SJSA1 (cell line): ENCODE results near the gene R3HDM1. TPM values are rescaled to one million over a fixed set of nuclear protein-coding genes. Genes with fewer than 3 reads are reported as not detected.
"Not testable (repeated sequence)": the region's sequence is repeated elsewhere in the genome, so short reads cannot be mapped to it uniquely, and the experiment has no call there.

Experiments
- DNase-seq, 2 experiments: peaks; one replicate each; pipeline ENCODE4 v3.0.0-alpha.2; 2015 to 2020; ENCODE audit warnings: low spot score in 2 of 2, low read depth in 1 of 2
- H3K27ac ChIP-seq: fragments of 250-450 bp; sonication (Bioruptor Pico); 2 replicates; pipeline ENCODE4 v1.5.1; 2020; ENCODE audit warnings: mild to moderate bottlenecking, moderate library complexity
- H3K27me3 ChIP-seq: fragments of 250-450 bp; sonication (Bioruptor Pico); replicated peaks from 2 replicates; pipeline ENCODE4 v1.5.1; 2020; ENCODE audit warnings: mild to moderate bottlenecking, moderate library complexity
- H3K36me3 ChIP-seq: fragments of 250-450 bp; sonication (Bioruptor Pico); 2 replicates; pipeline ENCODE4 v1.5.1; 2020; ENCODE audit warnings: mild to moderate bottlenecking
- H3K4me1 ChIP-seq: fragments of 250-450 bp; sonication (Bioruptor Pico); replicated peaks from 2 replicates; pipeline ENCODE4 v1.6.1; 2021; ENCODE audit warnings: mild to moderate bottlenecking
- H3K4me3 ChIP-seq: fragments of 250-450 bp; sonication (Bioruptor Pico); 2 replicates; pipeline ENCODE4 v1.5.1; 2020; ENCODE audit warnings: mild to moderate bottlenecking
- H3K9me3 ChIP-seq: fragments of 250-450 bp; sonication (Bioruptor Pico); replicated peaks from 2 replicates; pipeline ENCODE4 v1.5.1; 2020; ENCODE audit warnings: mild to moderate bottlenecking
- total RNA-seq: library from RNA; depleted of rRNA; stranded (reverse); fragments of >200 nt; shearing (Covaris generic); gene quantifications from 2 replicates; pipeline ENCODE4 v1.2.3, GENCODE V29; 2014; rRNA removed

The R3HDM1 gene
- 7.0 and 8.8 TPM in 2 replicates for total RNA-seq

DNA sequence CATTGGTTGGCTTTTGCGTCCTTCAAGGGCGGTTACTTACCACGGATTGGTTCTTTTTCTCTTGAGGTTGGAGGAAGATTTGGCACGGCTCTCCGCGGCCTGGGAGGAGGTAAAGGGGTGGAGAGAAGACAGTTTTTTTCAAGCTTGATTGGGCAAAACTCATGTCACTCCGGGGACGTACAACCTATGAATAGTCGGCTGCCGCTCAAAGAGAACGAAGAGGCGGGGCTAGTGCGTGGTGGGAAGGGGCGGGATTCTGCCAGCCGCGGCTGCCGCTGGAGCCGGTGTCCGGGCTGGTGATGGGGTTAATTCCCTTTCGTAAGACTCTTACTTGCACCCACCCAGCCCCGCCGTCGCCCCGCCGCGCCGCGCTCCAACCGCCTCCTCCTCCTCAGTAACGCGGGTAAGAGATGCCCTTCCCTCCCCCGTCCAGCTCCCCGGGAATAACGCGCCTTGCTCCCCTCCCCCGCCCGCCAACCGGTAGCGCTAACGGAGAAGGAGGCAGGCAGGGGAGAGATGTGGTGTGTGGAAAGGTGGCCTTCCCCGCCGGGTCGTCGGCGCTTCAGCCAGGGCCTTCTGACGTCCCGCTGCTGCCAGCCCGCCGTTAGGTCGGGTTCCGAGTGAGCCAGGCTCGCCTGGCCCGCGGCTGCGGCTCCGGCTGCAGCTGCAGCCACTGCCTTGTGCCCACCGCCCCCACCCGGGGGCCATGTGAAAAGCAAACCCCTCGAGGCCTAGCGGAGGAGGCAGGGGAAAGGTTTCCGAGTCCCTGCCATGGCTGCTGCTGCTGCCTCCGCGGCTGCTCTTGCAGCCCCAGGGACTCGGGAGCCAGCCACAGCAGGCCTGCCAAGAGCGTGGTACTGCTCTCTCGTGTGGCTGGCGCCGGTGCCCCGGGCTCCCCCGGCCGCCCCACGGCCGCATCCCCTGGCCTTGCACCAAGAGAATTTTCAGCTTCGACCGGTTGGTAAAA is at the start of gene R3HDM1:
Gene R3HDM1 (plus strand): TSS at position 254 of the 967 bp plus-strand sequence. CDS start 73,362 bp downstream, outside the sequence.
- Histone ChIP-seq H3K4me1 (peaks cover 5% of the 10 kb centered on the region; the same call in 1 of the 2 replicates), H3K27me3 (no peaks in the 10 kb centered on the region), H3K4me3 (peak within 1 kb of the TSS; percentile 81), H3K36me3 (peaks cover 4% of the 10 kb centered on the region; the same call in 1 of the 2 replicates), H3K9me3 (no peaks in the 10 kb centered on the region), H3K27ac (peak within 1 kb of the TSS; percentile 79)
- peak; percentile 99 to 100 for DNase-seq

DNA sequence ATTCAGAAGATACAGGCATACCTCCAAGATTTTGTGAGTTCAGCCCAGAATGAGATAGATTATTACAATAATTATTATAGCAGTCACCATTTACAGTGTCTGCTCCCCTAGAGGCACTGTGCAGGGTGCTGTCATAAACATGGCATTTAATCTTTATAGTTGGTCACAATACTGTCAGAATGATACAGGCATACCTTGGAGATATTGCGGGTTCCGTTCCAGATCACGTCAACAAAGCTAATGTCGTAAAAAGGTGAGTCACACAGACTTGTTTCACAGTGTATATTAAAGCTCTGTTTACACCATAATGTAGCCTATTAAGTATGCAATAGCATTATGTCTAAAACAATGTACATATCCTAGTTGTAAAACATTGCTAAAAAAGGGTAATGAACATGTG is 45.8 kb upstream of the R3HDM1 start:
- Histone ChIP-seq H3K36me3 (0 out of 2 replicates have a peak, but pooled peaks cover 7% of the 10 kb centered on the region), H3K27ac (no peak overlapping the region), H3K4me1 (no peaks in the 10 kb centered on the region), H3K27me3 (no peaks in the 10 kb centered on the region), H3K4me3 (no peak overlapping the region), H3K9me3 (no peaks in the 10 kb centered on the region)
- DNase-seq, result no peak

DNA sequence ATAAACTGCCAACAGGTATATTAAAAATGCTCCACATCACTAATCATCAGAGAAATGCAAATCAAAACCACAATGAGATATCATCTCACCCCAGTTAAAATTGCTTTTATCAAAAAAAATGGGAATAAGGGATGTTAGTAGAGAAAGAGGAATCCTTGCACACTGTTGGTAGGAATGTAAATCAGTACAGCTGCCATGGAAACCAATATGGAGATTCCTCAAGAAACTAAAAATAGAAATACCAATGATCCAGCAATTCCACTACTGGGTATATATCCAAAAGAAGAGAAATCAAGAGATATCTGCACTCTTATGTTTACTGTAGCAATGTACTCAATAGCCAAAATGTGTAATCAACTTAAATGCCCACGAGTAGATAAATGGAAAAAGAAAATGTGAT is 40.9 kb upstream of the R3HDM1 start:
- Histone ChIP-seq H3K4me1 (no peaks in the 10 kb centered on the region), H3K36me3 (0 out of 2 replicates have a peak, but pooled peaks cover 4% of the 10 kb centered on the region), H3K4me3 (no peak overlapping the region), H3K9me3 (no peaks in the 10 kb centered on the region), H3K27ac (no peak overlapping the region), H3K27me3 (no peaks in the 10 kb centered on the region)
- no peak for DNase-seq

DNA sequence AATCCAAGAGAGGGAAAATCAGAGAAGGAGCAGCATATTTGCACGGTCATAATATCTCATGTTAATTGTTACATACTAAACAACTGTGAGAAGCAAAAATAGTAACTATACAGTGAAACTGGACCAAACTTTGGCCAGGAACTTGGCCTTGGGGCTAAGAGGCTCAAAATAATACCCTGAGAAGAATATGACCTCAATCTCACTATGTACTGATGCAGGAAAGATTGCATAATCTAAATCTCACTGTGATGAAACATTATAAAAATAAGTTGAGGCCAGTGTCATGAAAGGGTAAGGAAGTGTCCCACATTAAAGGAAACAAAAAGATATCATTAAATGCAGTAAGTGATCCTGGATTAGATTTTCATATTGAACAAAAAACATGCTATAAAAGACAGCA is 36.8 kb upstream of the R3HDM1 start:
- Histone ChIP-seq H3K4me1 (no peaks in the 10 kb centered on the region), H3K4me3 (no peak overlapping the region), H3K36me3 (0 out of 2 replicates have a peak, but pooled peaks cover 1% of the 10 kb centered on the region), H3K9me3 (no peaks in the 10 kb centered on the region), H3K27me3 (no peaks in the 10 kb centered on the region), H3K27ac (no peak overlapping the region)
- no peak for DNase-seq

DNA sequence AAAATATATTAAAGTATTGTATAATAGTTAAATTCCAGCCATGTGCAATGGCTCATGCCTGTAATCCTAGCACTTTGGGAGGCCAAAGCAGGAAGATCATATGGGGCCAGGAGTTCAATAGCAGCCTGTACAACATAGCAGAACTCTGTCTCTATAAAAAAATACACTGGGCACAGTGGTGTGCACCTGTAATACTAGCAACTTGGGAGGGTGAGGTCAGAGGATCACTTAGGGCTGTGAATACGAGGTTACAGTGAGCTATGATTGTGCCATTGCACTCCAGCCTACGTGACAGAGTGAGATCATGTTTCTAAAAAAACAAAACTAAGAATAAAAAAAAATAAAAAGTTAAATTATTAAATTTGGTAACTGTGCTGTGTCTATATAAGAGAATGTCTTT is 36.4 kb upstream of the R3HDM1 start:
- DNase-seq, result no peak
- Histone ChIP-seq H3K9me3 (no peaks in the 10 kb centered on the region), H3K36me3 (0 out of 2 replicates have a peak, but pooled peaks cover 4% of the 10 kb centered on the region), H3K4me1 (no peaks in the 10 kb centered on the region), H3K27ac (no peak overlapping the region), H3K27me3 (no peaks in the 10 kb centered on the region), H3K4me3 (no peak overlapping the region)

DNA sequence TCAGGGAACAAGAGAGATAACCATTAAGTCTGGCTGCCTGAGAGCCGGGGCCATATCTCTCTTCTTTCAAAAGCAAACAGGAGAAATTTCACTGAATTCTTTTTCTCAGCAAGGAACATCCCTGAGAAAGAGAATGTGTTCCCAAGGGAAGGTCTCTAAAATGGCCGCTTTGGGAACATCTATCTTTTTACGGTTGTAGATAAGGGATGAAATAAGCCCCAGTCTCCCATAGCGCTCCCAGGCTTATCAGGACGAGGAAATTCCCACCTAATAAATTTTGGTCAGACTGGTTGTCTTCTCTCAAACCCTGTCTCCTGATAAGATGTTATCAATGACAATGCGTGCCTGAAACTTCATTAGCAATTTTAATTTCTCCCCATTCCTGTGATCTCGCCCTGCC is 32.7 kb upstream of the R3HDM1 start:
- not testable (repeated sequence) for H3K9me3 ChIP-seq, H3K27me3 ChIP-seq, H3K4me1 ChIP-seq, H3K36me3 ChIP-seq, H3K27ac ChIP-seq, H3K4me3 ChIP-seq, DNase-seq

DNA sequence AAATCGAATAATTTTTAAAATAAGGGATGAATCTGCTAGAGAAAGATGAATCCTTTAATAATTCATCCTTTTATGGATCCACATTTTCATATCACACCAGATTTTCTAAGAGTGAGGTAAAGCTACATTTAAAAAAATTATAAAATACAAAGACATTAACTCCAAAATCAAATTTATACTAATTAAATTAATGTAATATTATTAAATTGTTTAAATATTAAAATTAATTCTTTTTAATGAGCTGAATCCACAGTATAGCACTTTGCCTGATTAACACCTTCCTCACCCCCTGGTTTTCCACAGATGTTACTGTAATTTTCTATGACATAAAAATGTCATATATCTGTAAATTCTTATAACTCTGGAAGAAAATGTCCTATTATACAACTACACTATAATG is 26.5 kb upstream of the R3HDM1 start:
- no peaks in the 10 kb centered on the region for H3K27me3 ChIP-seq
- no peaks in the 10 kb centered on the region for H3K36me3 ChIP-seq
- DNase-seq, result no peak
- H3K4me1 ChIP-seq, result no peaks in the 10 kb centered on the region
- no peak overlapping the region for H3K27ac ChIP-seq
- H3K4me3 ChIP-seq, result no peak overlapping the region
- no peaks in the 10 kb centered on the region for H3K9me3 ChIP-seq

DNA sequence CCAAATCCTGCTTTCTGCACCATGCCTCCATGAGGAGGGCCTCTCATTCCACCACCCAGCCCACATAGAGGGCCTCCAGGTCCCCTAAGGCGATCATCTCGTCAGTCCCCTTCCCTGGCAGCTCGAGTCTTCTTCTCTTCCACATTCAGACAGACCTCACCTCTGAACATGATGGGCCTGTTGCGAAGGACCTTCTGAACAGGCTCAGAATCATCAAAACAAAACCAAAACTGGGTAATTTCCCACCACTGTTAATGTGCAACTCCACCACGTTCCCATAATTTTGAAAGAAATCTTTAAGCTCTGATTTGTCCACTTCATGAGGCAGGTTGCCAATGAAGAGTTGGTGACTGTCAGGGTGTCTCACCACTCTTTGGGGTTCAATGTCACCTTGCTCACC is 20.7 kb upstream of the R3HDM1 start:
- Histone ChIP-seq H3K36me3 (no peaks in the 10 kb centered on the region), H3K9me3 (no peaks in the 10 kb centered on the region), H3K27ac (no peak overlapping the region), H3K27me3 (no peaks in the 10 kb centered on the region), H3K4me1 (no peaks in the 10 kb centered on the region), H3K4me3 (no peak overlapping the region)
- DNase-seq, result no peak

DNA sequence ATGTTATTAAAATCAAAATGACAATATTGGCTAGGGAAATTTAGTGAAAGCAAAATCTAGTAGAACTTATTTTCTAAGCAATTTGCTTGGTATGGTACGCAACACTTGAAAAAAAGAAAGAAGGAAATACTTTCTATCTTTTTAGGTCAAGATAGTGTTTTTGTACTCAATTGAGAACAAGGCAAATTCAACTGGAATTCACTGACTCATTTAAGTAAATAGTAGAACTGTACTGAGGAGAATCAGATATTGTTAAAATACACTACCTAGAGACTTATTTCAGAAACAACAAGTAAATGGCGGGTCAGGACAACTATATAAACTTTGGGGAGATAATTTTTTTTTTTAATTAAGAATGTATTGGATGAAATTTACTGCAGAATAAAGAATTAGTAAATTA is 19.2 kb upstream of the R3HDM1 start:
- Histone ChIP-seq H3K4me3 (no peak overlapping the region), H3K36me3 (no peaks in the 10 kb centered on the region), H3K4me1 (no peaks in the 10 kb centered on the region), H3K9me3 (no peaks in the 10 kb centered on the region), H3K27ac (no peak overlapping the region), H3K27me3 (no peaks in the 10 kb centered on the region)
- no peak for DNase-seq

DNA sequence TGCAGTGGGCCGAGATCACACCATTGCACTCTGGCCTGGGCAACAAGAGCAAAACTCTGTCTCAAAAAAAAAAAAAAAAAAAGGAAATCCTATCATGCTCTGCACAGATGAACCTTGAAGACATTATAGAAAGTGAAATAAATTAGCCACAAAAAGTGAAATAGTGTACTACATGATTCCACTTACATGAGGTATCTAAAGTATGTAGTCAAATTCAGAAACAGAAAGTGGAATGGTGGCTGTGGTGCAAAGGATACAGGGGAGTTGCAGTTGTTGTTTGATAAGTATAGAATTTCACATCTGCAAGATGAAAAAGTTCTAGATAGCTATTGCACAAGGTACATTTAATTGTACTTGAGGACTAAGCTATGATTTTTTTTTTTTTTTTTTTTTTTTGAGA is 5.5 kb upstream of the R3HDM1 start:
- H3K9me3 ChIP-seq, result no peaks in the 10 kb centered on the region; the same call in 1 of the 2 replicates

DNA sequence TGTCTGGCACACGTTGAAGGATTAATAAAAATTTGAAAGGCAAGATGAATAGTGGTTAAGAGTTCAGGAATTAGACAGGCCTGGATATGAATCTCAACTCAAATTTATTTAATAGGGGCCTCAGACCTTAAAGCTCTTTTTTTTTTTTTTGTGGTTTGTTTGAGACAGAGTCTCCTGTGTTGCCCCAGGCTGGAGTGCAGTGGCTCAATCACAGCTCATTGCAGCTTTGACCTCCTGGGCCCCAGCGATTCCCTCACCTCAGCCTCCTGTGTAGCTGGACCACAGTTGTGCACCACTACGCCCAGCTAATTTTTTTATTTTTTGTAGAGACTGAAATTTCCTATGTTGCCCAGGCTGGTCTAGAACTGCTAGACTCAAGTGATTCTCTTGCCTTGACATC is 3.3 kb upstream of the R3HDM1 start:
- Histone ChIP-seq H3K4me1 (peaks cover 5% of the 10 kb centered on the region; the same call in 1 of the 2 replicates), H3K27ac (no peak overlapping the region), H3K36me3 (peaks cover 4% of the 10 kb centered on the region; the same call in 1 of the 2 replicates), H3K27me3 (no peaks in the 10 kb centered on the region), H3K4me3 (no peak overlapping the region), H3K9me3 (no peaks in the 10 kb centered on the region)
- no peak for DNase-seq

More for the DNA sequence above, 5.5 kb upstream of the R3HDM1 start:
- Histone ChIP-seq H3K4me1 (0 out of 2 replicates have a peak, but pooled peaks cover 5% of the 10 kb centered on the region), H3K4me3 (no peak overlapping the region), H3K36me3 (no peaks in the 10 kb centered on the region), H3K27me3 (no peaks in the 10 kb centered on the region), H3K27ac (no peak overlapping the region)
- DNase-seq, result no peak

DNA sequence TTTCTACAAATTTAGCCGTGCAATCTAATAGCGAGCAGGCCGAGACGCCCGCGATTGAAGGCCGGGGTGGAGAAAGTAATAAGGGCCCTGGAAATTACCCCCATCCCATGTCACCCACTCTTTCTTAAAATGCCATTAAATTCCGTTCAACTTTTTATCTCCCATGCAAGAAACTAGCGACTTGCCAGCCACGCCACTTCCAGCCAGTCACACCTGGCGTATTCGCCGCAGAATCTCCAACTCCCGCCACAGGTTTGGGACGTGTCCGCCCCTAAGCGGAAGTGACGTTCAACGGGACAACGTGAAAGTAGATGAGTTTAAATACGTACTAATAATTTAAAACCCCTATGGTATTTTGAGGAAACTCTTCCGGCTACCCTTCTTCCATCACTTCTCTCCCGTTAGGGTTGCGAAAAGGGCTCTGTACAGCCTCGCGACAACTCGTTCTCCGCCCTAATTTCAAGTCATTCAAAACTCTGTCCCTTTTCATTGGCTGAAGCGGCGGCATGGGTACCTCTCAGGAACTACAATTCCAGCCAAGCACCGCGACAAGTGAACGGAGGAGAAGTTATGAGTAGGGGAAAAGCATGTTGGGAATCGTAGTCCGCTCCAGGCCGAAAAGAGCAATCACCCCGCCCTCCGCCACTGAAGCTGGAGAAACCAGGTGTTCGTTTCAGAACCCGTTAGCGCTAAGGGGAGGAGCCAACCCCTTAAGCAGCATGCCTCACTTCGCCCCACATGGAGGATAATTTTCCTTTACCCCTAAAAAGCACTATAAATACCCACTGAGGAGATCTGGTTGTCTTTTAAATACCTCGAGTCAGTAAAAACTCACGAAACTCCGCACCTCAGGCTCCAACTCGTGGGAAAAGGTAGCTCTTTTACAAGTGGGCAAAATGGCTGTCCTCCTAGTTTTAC is 712 bp upstream of the R3HDM1 start, which contains the start of gene ZRANB3:
Gene ZRANB3 (minus strand): TSS at position 906 of the 918 bp plus-strand sequence.
- peak within 1 kb of the TSS; percentile 79 for H3K27ac ChIP-seq
- H3K27me3 ChIP-seq, result no peaks in the 10 kb centered on the region
- H3K9me3 ChIP-seq, result no peaks in the 10 kb centered on the region
- H3K4me3 ChIP-seq, result peak within 1 kb of the TSS; percentile 81
- peak; percentile 96 to 99 for DNase-seq
- H3K36me3 ChIP-seq, result peaks cover 4% of the 10 kb centered on the region; the same call in 1 of the 2 replicates
- H3K4me1 ChIP-seq, result peaks cover 5% of the 10 kb centered on the region; the same call in 1 of the 2 replicates

DNA sequence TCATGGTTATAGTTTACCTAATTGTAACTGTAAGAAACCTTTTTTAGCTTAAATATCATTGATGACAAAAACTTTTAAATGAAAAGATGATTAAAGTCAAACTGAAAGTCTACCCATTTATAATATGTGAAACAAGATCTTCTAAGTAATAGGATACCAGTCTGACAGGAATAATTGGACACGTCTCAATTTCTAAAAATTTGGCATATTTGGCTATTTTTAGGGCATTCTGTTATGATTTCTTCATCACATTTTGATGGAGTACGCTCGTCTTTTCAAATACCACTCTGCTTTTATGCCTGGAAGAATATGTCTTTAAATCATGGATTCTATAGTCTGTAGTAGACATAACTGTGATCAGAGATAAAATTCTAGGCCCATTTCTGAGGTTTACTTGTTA is 1.3 kb downstream of the R3HDM1 start:
- Histone ChIP-seq H3K4me3 (no peak overlapping the region), H3K9me3 (no peaks in the 10 kb centered on the region), H3K27ac (no peak overlapping the region), H3K36me3 (peaks cover 4% of the 10 kb centered on the region; the same call in 1 of the 2 replicates), H3K27me3 (no peaks in the 10 kb centered on the region), H3K4me1 (peaks cover 5% of the 10 kb centered on the region; the same call in 1 of the 2 replicates)
- no peak for DNase-seq
